ENCODE measurements around the gene SOWAHA. TPM values are rescaled to one million over a fixed set of nuclear protein-coding genes. Genes with fewer than 3 reads are reported as not detected.

The SOWAHA gene
- total RNA-seq, 4 donors from 2014 or later = 0.27 to 0.87 TPM; not detected in 2

- peak within 1 kb of the TSS; percentile 50 to 92 for H3K4me3 ChIP-seq
- peak; percentile 76 for ATAC-seq
- TF ChIP-seq POLR2AphosphoS5 (IDR thresholded peaks at IDR 0.05) (peak; percentile 6), EP300 (IDR thresholded peaks at IDR 0.05) (no peak)
- H3K9me3 ChIP-seq = no peaks in the 10 kb centered on the region
- H3K27me3 ChIP-seq = peaks cover 5% of the 10 kb centered on the region
- WGBS, 2 donors (ENCODE audit: low coverage in 1 of 2) = 9 to 41% methylated on average over 4 to 9 of the region's 78 CpGs
- H3K36me3 ChIP-seq = peaks cover 0 to 11% of the 10 kb centered on the region in 2 donors
- H3K4me1 ChIP-seq = peaks cover 0 to 34% (median 7%) of the 10 kb centered on the region in 3 donors
- peak within 1 kb of the TSS; percentile 2 to 88 (median 86) for H3K27ac ChIP-seq
Observed at GRCh38 chr5:132830436-132831094, 17.5 kb downstream of the SOWAHA start, which contains the start of gene SHROOM1. Gene SHROOM1, minus strand, starts transcription at chr5:132830647. Its CDS starts 4,507 bp downstream, at chr5:132826140.

GRCh38 chr5:132831095-132831860, 18.2 kb downstream of the SOWAHA start:
- no peaks in the 10 kb centered on the region for H3K27me3 ChIP-seq
- 93 to 96% methylated on average over 3 to 8 of the region's 15 CpGs for WGBS, 2 donors (ENCODE audit: low coverage in 1 of 2)
- H3K4me1 ChIP-seq = peaks cover 0 to 28% (median 7%) of the 10 kb centered on the region in 3 donors
- H3K4me3 ChIP-seq = peak overlapping the region in 1 of 2 donors; percentile 92
- no peak for ATAC-seq
- H3K9me3 ChIP-seq = no peaks in the 10 kb centered on the region
- H3K36me3 ChIP-seq = peaks cover 0 to 6% of the 10 kb centered on the region in 2 donors
- no peak for TF ChIP-seq EP300 (IDR thresholded peaks at IDR 0.05)
- TF ChIP-seq, protein P1, sequence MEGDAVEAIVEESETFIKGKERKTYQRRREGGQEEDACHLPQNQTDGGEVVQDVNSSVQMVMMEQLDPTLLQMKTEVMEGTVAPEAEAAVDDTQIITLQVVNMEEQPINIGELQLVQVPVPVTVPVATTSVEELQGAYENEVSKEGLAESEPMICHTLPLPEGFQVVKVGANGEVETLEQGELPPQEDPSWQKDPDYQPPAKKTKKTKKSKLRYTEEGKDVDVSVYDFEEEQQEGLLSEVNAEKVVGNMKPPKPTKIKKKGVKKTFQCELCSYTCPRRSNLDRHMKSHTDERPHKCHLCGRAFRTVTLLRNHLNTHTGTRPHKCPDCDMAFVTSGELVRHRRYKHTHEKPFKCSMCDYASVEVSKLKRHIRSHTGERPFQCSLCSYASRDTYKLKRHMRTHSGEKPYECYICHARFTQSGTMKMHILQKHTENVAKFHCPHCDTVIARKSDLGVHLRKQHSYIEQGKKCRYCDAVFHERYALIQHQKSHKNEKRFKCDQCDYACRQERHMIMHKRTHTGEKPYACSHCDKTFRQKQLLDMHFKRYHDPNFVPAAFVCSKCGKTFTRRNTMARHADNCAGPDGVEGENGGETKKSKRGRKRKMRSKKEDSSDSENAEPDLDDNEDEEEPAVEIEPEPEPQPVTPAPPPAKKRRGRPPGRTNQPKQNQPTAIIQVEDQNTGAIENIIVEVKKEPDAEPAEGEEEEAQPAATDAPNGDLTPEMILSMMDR (IDR thresholded peaks at IDR 0.05) = no peak
- no peak for TF ChIP-seq POLR2AphosphoS5 (IDR thresholded peaks at IDR 0.05)
- no peak for TF ChIP-seq POLR2A (IDR thresholded peaks at IDR 0.05)
- H3K27ac ChIP-seq = peak overlapping the region in 3 of 4 donors; percentile 85 to 88 (median 88)

DNA sequence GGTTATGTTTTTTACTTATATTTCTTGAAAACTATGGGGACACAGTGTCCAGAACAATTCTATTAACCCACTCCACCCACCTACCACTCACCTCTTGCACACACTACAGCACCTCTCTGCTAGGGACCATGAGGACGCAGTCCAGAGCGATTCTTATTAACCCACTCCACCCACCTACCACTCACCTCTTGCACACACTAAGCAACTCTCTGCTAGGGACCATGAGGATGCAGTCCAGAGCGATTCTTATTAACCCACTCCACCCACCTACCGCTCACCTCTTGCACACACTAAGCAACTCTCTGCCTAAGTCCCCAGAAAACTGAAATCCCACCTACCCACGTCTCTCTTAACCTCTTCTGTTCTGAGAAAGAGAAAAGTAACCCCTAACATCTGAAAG, 19.5 kb downstream of the SOWAHA start:
- 87 to 100% methylated on average over 1 to 5 of the region's 5 CpGs for WGBS, 2 donors (ENCODE audit: low coverage in 1 of 2)
- peaks cover 0 to 22% (median 7%) of the 10 kb centered on the region in 3 donors for H3K4me1 ChIP-seq
- H3K36me3 ChIP-seq = no peaks in the 10 kb centered on the region
- no peaks in the 10 kb centered on the region for H3K27me3 ChIP-seq
- no peaks in the 10 kb centered on the region for H3K9me3 ChIP-seq
- TF ChIP-seq POLR2AphosphoS5 (IDR thresholded peaks at IDR 0.05) (no peak), POLR2A (IDR thresholded peaks at IDR 0.05) (no peak)
- H3K27ac ChIP-seq = no peak overlapping the region
- no peak overlapping the region for H3K4me3 ChIP-seq
- no peak for ATAC-seq

- TF ChIP-seq POLR2AphosphoS5 (IDR thresholded peaks at IDR 0.05) (no peak), EP300 (IDR thresholded peaks at IDR 0.05) (no peak), POLR2A (IDR thresholded peaks at IDR 0.05) (no peak)
- TF ChIP-seq, protein P1 (IDR thresholded peaks at IDR 0.05) = no peak
- whole genome bisulfite sequencing, 2 donors (ENCODE audit: low coverage in 1 of 2) = 90 to 100% methylated on average over 3 of the region's 3 CpGs
- H3K4me3 ChIP-seq = no peak overlapping the region
- peaks cover 0 to 18% (median 7%) of the 10 kb centered on the region in 3 donors for H3K4me1 ChIP-seq
- H3K27me3 ChIP-seq = no peaks in the 10 kb centered on the region
- H3K36me3 ChIP-seq = no peaks in the 10 kb centered on the region
- no peaks in the 10 kb centered on the region for H3K9me3 ChIP-seq
- H3K27ac ChIP-seq = no peak overlapping the region
- ATAC-seq = no peak
Observed at GRCh38 chr5:132834057-132834456, 21.0 kb downstream of the SOWAHA start.

GRCh38 chr5:132836852-132837251, 23.8 kb downstream of the SOWAHA start:
- Histone ChIP-seq H3K4me1 (peaks cover 0 to 14% (median 6%) of the 10 kb centered on the region in 3 donors), H3K27ac (no peak overlapping the region), H3K9me3 (no peaks in the 10 kb centered on the region), H3K4me3 (no peak overlapping the region), H3K27me3 (no peaks in the 10 kb centered on the region), H3K36me3 (no peaks in the 10 kb centered on the region)
- ATAC-seq = no peak
- WGBS, 2 donors (ENCODE audit: low coverage in 1 of 2) = 88 to 100% methylated on average over 1 of the region's 1 CpG
- no peak for TF ChIP-seq POLR2A (IDR thresholded peaks at IDR 0.05)

DNA sequence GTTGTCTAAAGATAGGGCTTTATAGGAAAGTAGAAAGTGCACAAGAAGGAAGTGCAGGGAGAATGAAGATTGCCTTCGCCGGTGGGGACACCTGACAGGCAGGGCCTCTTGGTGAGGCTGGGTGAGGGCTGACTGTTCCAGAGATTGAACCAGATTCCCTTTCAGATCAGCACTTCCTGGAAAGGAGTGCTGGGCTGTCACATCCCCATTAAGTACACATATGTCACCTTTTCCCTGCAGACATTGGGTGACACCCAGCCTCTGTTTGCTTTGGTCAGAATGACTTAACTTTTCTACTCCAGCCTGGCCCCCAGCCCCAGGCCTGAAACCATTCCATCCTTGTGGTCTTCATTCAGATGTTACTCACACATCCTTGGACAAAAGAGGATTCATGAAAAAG, 24.8 kb downstream of the SOWAHA start:
- ATAC-seq = no peak
- H3K27me3 ChIP-seq = no peaks in the 10 kb centered on the region
- H3K36me3 ChIP-seq = no peaks in the 10 kb centered on the region
- H3K9me3 ChIP-seq = no peaks in the 10 kb centered on the region
- no peak overlapping the region for H3K4me3 ChIP-seq
- TF ChIP-seq EP300 (IDR thresholded peaks at IDR 0.05) (no peak), POLR2AphosphoS5 (IDR thresholded peaks at IDR 0.05) (no peak), POLR2A (IDR thresholded peaks at IDR 0.05) (no peak)
- TF ChIP-seq, protein P1 (IDR thresholded peaks at IDR 0.05) = no peak
- WGBS, 2 donors (ENCODE audit: low coverage in 1 of 2) = 63 to 75% methylated on average over 2 of the region's 2 CpGs
- H3K4me1 ChIP-seq = peaks cover 0 to 14% (median 6%) of the 10 kb centered on the region in 3 donors
- H3K27ac ChIP-seq = no peak overlapping the region
